ENCODE results near the gene ATF4. TPM values are rescaled to one million over a fixed set of nuclear protein-coding genes. Genes with fewer than 3 reads are reported as not detected.

Gene ATF4
- total and polyA plus RNA-seq, 9 donors, result 212 to 611 (median 252) TPM

DNA sequence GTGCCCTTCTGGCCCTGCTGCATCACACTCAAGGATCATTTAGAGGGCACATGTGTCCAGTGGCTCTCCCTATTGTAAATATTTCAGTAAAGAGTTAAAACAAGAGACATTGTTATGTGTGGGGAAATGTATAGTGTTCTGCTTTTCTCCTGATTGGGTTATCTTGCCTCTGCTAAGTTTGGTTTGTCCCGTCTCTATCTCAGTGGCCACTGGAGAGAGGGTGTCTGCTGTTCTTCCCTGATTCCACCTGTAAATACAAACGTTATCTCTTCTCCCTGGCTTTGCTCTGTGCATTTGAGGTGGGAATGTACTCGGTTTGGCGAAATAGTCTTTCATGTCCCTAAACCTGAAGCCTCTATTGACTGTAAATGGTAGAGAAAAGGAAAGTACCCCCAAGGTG is 12.0 kb upstream of the ATF4 start:
- no peak for DNase-seq
- 61 to 70% (median 64%) methylated on average over 4 of the region's 4 CpGs for WGBS, 3 donors
- Histone ChIP-seq H3K27me3 (no peaks in the 10 kb centered on the region), H3K4me1 (ENCODE audit: insufficient read depth) (peaks cover 2% of the 10 kb centered on the region), H3K27ac (no peak overlapping the region), H3K4me3 (no peak overlapping the region), H3K36me3 (no peaks in the 10 kb centered on the region), H3K9me3 (no peaks in the 10 kb centered on the region)
- intact Hi-C loops (cut with DNase I), result loop anchor here in 3 of 4 donors (10.0 kb wide), 2 partner anchors 104 to 334 kb away; no protein-coding TSS in a partner anchor
- TF ChIP-seq POLR2A (IDR thresholded peaks at IDR 0.05) (no peak), EP300 (IDR thresholded peaks at IDR 0.05) (no peak)
- TF ChIP-seq, protein P1, sequence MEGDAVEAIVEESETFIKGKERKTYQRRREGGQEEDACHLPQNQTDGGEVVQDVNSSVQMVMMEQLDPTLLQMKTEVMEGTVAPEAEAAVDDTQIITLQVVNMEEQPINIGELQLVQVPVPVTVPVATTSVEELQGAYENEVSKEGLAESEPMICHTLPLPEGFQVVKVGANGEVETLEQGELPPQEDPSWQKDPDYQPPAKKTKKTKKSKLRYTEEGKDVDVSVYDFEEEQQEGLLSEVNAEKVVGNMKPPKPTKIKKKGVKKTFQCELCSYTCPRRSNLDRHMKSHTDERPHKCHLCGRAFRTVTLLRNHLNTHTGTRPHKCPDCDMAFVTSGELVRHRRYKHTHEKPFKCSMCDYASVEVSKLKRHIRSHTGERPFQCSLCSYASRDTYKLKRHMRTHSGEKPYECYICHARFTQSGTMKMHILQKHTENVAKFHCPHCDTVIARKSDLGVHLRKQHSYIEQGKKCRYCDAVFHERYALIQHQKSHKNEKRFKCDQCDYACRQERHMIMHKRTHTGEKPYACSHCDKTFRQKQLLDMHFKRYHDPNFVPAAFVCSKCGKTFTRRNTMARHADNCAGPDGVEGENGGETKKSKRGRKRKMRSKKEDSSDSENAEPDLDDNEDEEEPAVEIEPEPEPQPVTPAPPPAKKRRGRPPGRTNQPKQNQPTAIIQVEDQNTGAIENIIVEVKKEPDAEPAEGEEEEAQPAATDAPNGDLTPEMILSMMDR (IDR thresholded peaks at IDR 0.05), result no peak

- TF ChIP-seq EP300 (IDR thresholded peaks at IDR 0.05), result no peak
- Histone ChIP-seq H3K9me3 (no peaks in the 10 kb centered on the region), H3K36me3 (no peaks in the 10 kb centered on the region), H3K4me3 (no peak overlapping the region), H3K27ac (no peak overlapping the region), H3K27me3 (no peaks in the 10 kb centered on the region), H3K4me1 (ENCODE audit: insufficient read depth) (no peaks in the 10 kb centered on the region)
- intact Hi-C loops (cut with DNase I), result no loop called here
- DNase-seq, result no peak
- 82 to 88% (median 87%) methylated on average over 4 of the region's 4 CpGs for WGBS, 3 donors
Observed at GRCh38 chr22:39510529-39511149, 9.7 kb upstream of the ATF4 start.

- intact Hi-C loops (cut with DNase I), result no loop called here
- TF ChIP-seq EP300 (IDR thresholded peaks at IDR 0.05) (no peak), POLR2A (IDR thresholded peaks at IDR 0.05) (no peak)
- TF ChIP-seq, protein P1 (IDR thresholded peaks at IDR 0.05), result no peak
- no peak overlapping the region for H3K27ac ChIP-seq
- no peaks in the 10 kb centered on the region for H3K36me3 ChIP-seq
- WGBS, 3 donors, result 89 to 95% (median 92%) methylated on average over 13 of the region's 13 CpGs
- no peaks in the 10 kb centered on the region for H3K4me1 ChIP-seq (ENCODE audit: insufficient read depth)
- H3K4me3 ChIP-seq, result no peak overlapping the region
- DNase-seq, result no peak
- H3K27me3 ChIP-seq, result no peaks in the 10 kb centered on the region
- no peaks in the 10 kb centered on the region for H3K9me3 ChIP-seq
Observed at GRCh38 chr22:39511226-39511625, 9.1 kb upstream of the ATF4 start.

- WGBS, 3 donors, result 85 to 91% (median 85%) methylated on average over 9 to 10 of the region's 10 CpGs
- no peaks in the 10 kb centered on the region for H3K9me3 ChIP-seq
- H3K27me3 ChIP-seq, result no peaks in the 10 kb centered on the region
- DNase-seq, result no peak
- TF ChIP-seq EP300 (IDR thresholded peaks at IDR 0.05) (no peak), POLR2A (IDR thresholded peaks at IDR 0.05) (no peak)
- TF ChIP-seq, protein P1 (IDR thresholded peaks at IDR 0.05), result no peak
- intact Hi-C loops (cut with DNase I), result no loop called here
- H3K36me3 ChIP-seq, result no peaks in the 10 kb centered on the region
- no peaks in the 10 kb centered on the region for H3K4me1 ChIP-seq (ENCODE audit: insufficient read depth)
- H3K4me3 ChIP-seq, result no peak overlapping the region
- no peak overlapping the region for H3K27ac ChIP-seq
Observed at GRCh38 chr22:39512026-39512425, 8.3 kb upstream of the ATF4 start.

GRCh38 chr22:39513791-39514190 is 6.6 kb upstream of the ATF4 start:
- H3K36me3 ChIP-seq, result no peaks in the 10 kb centered on the region
- no peaks in the 10 kb centered on the region for H3K4me1 ChIP-seq (ENCODE audit: insufficient read depth)
- intact Hi-C loops (cut with DNase I), result no loop called here
- no peaks in the 10 kb centered on the region for H3K9me3 ChIP-seq
- TF ChIP-seq, protein P1 (IDR thresholded peaks at IDR 0.05), result no peak
- TF ChIP-seq POLR2A (IDR thresholded peaks at IDR 0.05), result no peak
- no peak for TF ChIP-seq EP300 (IDR thresholded peaks at IDR 0.05)
- WGBS, 3 donors, result 82 to 91% (median 83%) methylated on average over 18 of the region's 18 CpGs
- no peak overlapping the region for H3K27ac ChIP-seq
- no peak overlapping the region for H3K4me3 ChIP-seq
- DNase-seq, result no peak
- no peaks in the 10 kb centered on the region for H3K27me3 ChIP-seq

Data from ovary (tissue), 9 donors.